Hypothalamus (tissue), 51 donors: ENCODE results near the gene GPI.
"Not testable (repeated sequence)": the region's sequence is repeated elsewhere in the genome, so short reads cannot be mapped to it uniquely, and the experiment has no call there.

Experiments used
- DNase-seq, 51 donors: peaks; one replicate each; lab custom pipeline; 2025; lab: John Stamatoyannopoulos, UW

GPI gene

DNA sequence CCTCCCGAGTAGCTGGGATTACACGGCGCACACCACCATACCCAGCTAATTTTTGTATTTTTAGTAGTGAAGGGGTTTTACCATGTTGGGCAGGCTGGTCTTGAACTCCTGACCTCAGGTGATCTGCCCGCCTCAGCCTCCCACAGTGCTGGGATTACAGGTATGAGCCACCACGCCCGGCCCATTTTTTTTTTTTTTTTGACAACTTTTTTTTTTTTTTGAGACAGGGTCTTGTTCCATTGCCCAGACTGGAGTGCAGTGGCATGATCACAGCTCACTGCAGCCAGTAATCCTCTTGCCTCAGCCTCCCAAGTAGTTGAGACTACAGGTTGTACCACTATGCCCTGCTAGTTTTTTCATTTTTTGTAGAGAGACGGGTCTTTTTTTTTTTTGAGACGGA is 35.8 kb downstream of the GPI start:
- DNase-seq = not testable (repeated sequence)

DNA sequence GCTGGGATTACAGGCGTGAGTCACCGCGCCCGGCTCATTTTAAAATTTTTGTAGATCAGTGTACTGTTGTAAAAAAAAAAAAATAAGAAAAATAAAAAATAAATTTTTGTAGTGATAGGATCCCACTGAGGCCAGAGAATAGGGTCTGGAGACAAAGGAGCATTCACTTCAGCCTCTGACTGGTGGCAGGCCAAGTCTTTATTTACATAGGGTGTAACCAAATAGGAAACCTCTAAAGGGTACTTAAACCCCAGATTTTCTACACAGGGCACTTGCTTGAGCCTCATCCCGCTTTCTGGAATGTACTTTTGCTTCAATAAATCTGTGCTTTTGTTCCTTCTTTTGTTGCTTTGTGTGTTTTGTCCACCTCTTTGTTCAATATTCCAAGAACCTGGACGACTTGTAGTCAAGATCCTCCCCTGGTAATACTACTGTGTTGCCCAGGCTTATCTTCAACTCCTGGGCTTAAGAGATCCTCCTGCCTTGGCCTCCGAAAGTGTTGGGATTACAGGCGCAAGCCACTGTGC is 37.1 kb downstream of the GPI start:
- no peak for DNase-seq

DNA sequence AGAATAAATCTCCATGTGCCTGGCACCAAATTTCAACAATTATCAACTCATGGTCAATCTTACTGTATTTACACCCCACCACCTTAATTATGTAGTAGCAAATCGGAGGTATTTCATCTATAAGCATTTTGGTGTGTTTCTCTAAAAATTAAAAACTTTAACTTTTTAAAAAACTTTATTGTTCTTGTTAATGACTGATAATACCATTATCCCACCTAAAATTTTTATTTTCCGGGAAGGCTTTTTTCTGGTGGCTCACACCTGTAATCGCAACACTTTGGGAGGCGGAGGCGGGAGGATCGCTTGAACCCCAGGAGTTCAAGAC is 38.8 kb downstream of the GPI start:
- DNase-seq = no peak

DNA sequence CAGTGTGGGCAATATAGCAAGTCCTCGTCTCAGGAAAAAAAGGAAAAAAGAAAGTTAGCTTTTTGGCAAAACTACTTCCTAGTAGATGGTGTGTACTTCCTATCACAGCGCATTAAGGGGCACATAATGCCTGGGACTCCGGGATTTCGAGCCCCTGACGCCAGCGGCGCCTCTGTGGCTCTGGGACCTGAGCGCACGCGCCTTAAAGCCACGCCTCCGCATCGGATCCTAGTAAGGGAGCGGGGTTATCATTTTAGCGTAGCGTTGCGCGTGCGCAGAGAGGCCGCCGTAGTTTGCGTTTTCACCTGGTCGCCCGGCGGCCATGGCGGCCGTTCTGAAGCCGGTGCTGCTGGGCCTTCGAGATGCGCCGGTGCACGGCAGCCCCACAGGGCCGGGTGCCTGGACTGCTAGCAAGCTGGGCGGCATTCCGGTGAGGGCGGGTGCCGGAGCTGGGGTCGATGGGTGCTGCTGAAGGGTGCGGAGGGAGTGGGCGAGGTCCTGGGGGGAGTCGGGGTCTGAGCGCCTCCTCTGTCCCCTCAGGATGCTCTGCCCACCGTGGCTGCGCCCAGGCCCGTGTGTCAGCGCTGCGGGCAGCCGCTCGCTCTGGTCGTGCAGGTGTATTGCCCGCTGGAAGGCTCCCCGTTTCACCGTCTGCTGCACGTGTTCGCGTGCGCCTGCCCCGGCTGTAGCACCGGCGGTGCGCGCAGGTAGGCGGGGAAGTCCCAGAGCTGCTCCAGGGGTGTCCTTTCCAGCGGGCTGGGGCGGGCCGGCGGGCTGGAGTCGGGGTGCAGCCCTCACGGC is 39.3 kb downstream of the GPI start, which contains the start of gene PDCD2L:
Gene PDCD2L (plus strand): TSS at position 291 of the 801 bp plus-strand sequence. CDS start 32 bp downstream, at position 323.
- DNase-seq = peak; percentile 15 to 87 (median 66)

DNA sequence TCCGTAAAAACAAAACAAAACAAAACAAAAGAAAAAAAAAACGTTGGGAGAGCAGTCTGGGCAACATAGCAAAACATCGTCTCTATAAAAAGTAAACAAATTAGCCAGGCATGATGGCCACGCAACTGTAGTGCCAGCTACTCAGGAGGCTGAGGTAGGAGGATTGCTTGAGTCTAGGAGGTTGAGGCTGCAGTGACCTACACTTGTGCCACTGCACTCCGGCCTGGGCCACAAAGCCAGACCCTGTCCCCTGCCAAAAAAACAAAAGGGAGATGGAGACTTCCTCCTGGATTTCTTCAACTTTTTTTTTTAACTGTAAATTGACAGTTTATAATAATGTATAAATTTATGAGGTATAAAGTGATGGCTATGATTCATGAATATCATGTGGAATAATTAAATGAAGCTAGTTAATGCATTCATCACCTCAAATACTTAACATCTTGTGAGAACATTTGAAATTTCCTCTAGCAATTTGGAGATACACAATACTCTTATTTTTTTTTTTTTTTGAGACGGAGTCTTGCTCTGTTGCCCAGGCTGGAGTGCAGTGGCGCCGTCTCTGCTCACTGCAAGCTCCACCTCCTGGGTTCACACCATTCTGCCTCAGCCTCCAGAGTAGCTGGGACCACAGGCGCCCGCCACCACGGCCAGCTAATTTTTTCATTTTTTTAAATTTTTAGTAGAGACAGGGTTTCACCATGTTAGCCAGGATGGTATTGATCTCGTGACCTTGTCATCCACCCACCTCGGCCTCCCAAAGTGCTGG is 41.1 kb downstream of the GPI start:
- no peak for DNase-seq

DNA sequence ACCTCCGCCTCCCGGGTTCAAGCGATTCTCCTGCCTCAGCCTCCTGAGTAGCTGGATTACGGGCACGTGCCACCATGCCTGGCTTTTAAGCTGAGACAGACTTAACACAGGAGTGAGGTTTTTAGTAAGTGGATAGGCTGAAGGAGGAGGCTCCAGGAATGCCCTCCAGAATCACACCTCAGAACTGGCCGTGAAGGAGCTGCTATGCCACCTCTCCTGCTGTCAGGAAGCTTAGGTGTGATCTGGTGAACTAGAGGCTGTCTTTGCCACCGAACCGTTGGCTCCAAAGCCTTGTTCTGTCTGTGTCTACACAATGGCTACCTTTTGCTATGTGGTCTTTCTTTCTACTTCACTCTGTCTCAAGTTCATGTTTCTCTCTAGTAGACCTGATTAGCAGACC is 43.4 kb downstream of the GPI start:
- DNase-seq = no peak

DNA sequence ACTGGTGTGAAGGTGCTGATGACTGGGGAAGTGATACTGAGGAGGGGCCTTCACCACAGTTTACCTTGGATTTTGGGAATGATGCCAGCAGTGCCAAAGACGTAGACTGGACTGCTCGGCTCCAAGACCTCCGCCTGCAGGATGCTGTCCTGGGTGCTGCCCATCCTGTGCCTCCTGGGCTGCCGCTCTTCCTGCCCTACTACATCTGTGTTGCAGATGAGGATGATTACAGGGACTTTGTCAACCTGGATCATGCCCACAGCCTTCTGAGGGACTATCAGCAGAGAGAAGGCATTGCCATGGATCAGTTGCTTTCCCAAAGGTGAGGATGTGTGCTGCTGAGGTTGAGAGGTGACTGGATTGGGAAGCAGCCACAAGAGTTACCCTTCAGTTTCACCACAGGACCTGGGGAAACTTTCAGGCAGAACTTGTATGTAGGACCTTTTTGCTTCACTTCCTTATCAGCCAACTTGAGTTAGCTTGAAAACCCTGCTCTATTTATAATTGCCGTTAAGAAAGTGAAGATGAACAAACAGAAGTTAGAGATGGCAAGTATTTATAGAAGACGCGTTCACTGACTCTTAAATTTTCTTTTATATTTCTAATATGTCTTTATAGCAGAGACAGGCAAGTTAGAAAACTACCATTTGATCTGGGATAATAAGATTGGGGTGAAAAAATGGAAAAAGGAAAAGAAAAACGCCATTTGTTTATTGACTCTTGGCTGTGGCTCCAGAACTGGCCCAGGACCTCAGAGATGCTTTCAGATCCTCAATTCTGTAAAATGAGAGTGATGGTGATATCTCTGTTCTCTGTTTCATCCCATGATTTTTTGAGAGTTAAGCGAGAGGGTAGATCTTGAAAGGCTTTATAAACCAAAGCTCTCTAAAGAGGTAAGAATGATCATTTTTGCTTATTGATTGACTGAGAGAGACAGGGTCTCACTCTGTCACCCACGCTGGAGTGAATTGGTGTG is 44.5 kb downstream of the GPI start:
- no peak for DNase-seq

DNA sequence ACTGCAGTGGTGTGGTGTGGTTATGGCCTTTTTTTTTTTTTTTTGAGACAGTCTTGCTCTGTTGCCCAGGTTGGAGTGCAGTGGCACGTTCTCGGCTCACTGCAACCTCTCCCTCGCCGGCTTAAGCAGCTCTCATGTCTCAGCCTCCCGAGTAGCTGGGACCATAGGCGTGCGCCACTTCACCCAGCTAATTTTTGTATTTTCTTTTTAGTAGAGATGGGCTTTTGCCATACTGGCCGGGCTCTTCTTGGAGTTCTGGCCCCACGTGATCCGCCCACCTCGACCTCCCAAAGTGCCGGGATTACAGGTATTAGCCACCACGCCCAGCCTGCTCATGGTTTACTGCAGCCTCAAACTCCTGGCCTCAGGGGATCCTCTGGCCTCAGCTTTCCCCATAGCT is 46.2 kb downstream of the GPI start:
- DNase-seq = no peak

DNA sequence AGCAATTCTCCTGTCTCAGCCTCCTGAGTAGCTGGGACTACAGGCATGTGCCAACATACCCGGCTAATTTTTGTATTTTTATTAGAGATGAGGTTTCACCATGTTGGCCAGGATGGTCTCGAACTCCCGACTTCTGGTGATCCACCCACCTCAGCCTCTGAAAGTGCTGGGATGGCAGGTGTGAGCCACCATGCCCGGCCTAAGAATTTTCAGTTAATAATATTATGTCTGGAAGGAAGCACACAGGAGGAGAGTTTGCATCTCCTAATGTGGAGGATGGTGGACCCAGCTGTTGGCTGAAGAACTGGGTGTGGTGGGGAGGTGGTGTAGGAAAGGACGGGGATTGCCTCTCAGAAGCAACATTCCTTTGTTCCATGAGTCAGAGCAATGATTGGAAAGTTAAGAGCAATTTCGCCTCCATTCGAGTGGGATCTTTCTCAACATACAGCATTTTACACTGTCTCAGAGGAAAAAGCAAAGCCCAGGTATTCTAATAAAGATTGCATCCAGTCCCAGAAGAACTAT is 51.1 kb downstream of the GPI start:
- DNase-seq = no peak

DNA sequence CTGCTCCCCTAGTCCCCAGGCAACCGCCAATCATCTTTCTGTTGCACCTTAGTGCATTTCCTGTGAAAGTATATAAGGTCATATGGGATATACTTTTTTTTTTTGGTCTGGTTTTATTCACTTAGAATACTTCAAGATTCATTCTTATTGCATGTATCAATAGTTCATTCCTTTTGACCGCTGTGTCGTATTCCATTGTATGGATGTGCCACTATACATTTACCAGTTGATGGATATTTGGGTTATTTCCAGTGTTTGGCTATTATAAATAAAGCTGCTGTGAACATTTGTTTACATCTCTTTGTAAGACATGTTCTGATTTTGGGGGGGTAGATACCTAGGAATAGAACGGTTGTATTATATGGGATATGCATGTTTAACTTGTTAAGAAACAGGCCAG is 53.3 kb downstream of the GPI start:
- no peak for DNase-seq

DNA sequence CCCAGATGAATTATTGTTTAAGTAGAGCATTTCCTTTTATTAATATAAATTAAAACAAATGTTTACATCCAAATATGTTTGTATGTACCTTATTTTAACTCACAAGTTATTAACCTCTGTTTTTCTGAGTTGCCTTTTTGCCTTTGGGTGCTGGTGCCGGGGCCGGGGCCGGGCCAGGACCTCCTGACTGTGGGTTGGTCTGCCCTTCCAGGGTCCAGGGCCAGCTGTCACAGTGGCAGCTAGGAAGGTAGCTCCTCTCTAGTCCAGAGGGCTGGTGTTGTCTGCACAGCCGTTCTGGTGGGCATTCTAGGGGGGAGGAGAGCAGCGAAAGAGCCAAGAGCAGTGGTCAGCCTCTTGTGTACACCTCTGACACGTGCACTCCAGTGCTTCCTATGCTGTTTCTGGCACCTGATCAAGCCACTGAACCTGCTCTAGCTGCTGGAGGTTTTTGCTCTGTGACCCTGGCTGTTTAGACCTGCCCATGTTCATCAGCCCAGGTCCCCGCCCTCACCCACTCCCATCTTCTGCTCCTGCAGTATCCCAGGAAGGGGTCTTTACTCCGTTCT is 61.2 kb downstream of the GPI start:
- DNase-seq = no peak

DNA sequence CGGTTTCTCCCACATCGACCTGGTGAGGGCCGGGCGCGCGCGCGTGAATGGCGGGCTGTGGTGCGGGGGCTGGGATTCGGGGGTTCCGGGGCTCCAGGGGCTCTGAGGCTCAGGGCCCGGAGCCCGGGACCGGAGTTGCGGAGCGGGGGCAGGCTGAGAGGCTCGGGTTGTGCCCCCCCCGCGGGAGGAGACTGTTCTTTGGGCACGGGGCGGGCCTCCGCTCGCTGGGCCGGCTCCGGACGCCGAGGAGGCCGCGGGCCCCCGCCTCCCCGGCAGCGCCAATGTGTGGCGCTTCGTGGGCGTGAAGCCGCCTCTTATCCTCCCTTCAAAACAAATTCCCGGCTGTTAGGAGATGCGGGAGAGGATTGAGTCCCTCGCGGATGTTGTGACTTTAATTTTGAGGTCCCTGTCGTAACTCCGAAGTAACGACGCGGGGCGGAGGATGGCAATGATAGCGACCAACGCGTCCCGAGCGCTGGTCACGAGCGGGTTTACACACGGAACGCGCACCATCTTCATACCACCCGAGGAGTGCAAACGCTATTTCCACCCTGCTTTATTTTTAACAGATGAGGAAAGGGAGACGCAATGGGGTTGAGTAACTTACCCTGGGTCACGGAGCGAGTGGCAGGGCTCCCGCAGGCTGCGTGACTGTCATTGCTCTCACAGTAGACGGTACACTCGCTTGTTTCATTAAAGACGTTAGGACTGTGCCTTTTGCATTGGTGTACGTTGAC is 63.7 kb downstream of the GPI start:
- peak in 16 of 51 donors; percentile 9 to 62 (median 40) for DNase-seq

DNA sequence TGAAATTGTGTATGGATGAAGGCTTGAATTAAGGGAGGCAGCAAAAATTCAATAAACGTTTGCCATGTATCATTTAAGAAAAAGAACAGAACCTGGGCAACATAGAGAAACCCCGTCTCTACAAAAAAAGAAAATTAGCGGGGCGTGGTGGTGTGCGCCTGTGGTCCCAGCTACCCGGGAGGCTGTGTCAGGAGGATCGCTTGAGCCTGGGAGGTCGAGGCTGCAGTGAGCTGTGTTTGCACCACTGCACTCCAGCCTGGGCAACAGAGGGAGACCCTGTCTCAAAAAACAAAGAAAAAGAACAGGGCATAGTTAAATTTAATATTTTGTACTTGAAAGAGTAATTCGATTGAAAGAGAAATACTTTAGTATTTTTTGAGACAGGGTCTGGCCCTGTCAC is 64.6 kb downstream of the GPI start:
- no peak for DNase-seq

DNA sequence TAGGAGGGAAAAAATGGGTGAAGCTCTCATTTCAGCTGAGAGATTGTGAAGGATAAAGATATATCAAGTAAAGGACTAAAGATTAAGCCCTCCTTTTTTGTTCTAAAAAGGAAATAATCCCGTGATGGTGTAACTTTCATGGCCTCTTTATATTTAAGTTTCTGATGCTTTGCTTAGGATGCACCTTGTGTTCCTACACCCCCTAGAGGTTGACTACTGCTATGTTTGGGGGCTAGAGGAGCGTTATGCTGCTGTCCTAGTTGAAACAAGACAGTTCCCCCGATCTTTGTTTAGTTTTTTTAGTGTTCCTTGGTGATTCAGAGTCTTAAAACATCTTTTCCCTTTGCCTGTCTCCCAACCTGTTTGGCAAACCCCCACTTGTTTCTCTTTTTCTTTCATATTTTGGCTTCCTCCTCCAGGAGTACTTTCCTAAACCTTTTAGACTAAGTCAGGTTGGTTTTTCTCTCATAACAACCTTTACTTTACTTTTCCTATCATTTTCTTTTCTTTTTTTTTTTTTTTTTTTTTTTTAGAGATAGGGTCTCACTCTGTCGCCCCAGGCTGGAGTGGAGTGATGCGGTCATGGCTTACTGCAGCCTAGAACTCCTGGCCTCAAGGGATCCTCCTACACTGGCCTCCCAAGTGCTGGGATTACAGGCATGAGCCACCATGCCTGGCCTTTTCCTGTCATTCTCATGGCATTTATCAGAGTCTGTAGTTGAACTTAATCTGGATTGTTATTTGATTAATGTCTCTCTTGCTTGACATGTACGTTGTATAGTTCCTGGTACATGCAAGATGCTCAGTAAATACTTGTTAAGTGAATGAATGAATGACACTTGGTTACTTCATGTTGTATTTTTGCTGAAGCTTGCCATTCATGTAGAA is 66.0 kb downstream of the GPI start:
- peak in 1 of 51 donors; percentile 0 for DNase-seq

DNA sequence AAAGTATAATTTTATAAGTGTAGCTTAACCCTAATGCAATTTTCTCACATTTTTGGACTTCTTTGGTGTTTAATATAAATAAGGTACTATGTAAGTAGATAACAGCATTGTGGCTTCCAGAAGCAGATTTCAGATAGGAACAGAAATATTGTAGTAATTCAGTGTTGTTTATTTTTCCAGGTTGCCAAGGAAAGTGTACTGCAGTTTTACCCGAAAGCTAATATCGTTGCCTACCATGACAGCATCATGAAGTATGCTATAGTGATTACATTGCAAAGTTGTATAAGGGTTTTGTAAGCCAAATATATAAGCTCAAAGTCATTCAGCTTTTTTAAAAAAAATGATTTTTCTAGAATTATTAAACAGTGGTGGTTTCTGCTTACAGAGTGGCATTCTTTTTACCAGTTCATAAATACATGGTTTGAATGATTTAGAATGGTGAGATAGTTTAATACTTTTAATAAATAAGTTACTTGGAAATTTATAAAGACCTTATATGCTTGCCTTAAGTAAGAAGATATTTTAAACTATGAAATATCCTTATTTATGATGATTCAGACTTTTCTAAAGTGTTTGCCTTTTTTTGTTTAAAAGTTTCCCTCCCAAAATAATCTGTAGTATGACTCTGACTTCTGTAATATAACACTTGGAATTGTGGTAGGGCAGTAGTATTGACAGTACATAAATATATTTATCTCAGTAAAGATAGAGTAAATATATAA is 66.8 kb downstream of the GPI start:
- DNase-seq = no peak

DNA sequence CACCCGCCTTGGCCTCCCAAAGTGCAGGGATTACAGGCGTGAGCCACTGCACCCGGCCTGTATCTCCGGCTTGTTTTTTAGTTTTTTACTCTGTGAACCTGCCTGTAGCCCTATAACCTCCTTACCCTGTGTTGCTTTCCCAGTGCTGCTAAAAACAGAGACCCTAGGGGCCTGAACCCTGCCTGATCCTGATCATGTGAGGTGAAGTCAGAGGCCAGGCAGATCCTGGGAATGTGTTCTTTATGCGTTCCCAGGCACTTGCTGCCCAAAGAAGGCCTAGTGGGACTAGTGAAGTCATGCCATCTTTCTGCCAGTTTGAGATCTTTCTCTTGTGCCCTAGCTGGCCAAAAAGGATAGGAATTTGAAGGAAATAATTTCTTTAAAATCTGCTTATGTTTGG is 67.8 kb downstream of the GPI start:
- DNase-seq = peak in 2 of 51 donors; percentile 1

DNA sequence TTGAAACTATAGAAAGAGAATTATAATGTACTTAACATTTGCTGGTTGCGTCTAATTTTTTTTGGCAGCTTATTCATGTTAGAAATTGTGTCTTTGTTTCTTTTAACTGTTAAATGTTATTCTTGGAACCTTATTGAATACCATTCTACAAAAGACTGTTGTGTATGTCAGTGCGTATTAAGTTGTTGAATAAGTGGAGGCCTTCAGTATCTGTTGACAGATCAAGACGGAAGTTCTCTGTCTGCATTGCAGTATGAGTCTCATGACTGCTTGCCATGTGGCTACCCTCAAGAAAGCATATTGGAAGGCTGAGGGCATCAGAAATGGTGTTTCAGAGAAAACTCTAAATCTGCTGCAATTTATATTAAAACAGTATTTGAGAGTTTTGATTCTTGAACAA is 71.7 kb downstream of the GPI start:
- DNase-seq = no peak

DNA sequence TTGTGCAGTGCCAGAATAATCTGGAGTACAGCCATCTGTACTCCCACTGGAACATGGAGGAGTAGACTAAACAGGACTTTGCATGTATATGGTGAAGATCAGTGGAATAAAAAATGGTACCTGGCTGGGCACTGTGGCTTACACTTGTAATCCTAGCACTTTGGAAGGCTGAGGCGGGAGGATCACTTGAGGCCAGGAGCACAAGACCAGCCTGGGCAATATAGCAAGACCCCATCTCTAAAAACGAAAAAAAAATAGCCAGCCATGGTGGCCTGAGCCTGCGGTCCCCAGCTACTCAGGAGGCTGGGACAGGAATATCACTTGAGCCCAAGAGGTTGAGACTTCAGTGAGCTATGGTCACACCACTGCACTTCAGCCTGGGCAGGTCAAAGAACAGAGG is 83.2 kb downstream of the GPI start:
- DNase-seq = no peak
